ENCODE data around the gene PYGB.

PYGB gene

GRCh38 chr20:25269057-25269832 is 21.4 kb downstream of the PYGB start:
- Mint-ChIP-seq H3K4me1 (ENCODE audit: low read depth in 2 of 2) (peaks cover 0 to 5% of the 10 kb centered on the region in 2 donors), H3K27me3 (no peaks in the 10 kb centered on the region), H3K36me3 (ENCODE audit: insufficient read depth) (peaks cover 20% of the 10 kb centered on the region), H3K27ac (no peak overlapping the region), H3K9me3 (no peaks in the 10 kb centered on the region), H3K4me3 (no peak overlapping the region)
- ATAC-seq (replicated peaks) (no peak), DNase-seq (no peak)

DNA sequence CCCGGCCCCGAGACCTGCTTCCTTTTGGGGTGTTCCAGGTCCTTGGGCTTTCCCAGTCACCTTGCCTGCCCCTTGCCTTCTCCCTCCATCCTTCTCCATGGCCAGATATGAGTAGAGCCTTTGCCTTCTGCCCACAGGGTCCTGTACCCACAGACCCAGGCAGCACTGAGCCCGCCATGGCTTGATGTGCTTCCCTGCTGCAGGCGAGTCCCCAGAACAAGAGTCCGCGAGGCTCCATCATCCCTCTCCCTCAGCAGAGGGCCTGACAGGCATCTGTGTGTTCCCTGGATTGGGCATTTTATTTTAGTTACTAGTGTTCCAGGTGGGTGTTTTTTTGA is 21.9 kb downstream of the PYGB start:
- Mint-ChIP-seq H3K9me3 (no peaks in the 10 kb centered on the region), H3K27me3 (no peaks in the 10 kb centered on the region), H3K27ac (no peak overlapping the region), H3K4me3 (no peak overlapping the region), H3K4me1 (ENCODE audit: low read depth in 2 of 2) (peaks cover 0 to 5% of the 10 kb centered on the region in 2 donors), H3K36me3 (ENCODE audit: insufficient read depth) (peaks cover 23% of the 10 kb centered on the region)
- ATAC-seq (replicated peaks) (no peak), DNase-seq (no peak)

DNA sequence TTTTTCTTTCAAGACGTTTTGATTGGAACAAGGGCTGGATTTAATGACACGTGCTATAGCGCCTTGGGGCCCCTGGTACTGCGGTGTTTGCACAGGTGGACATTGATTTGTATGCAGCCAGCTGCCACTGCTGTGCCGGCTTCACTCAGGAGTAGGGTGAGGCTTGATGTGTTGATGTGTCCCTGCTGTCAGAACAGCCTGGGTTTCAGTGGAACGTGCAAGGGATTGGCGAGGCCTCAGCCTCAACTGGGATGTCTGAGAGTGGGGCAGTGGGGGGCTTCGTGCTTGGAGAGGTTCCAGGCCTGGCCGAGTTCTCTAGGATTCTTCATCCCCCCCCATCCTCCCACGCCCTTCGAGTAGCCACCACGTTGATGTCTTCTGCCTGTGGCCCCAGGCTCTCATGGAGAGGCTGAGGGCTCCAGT is 23.0 kb downstream of the PYGB start:
- H3K4me1 Mint-ChIP-seq (ENCODE audit: low read depth in 2 of 2) = peaks cover 3 to 11% of the 10 kb centered on the region in 2 donors
- DNase-seq (no peak), ATAC-seq (replicated peaks) (no peak)
- no peaks in the 10 kb centered on the region for H3K9me3 Mint-ChIP-seq
- peaks cover 27% of the 10 kb centered on the region for H3K36me3 Mint-ChIP-seq (ENCODE audit: insufficient read depth)
- H3K27ac Mint-ChIP-seq = no peak overlapping the region
- H3K4me3 Mint-ChIP-seq = no peak overlapping the region
- H3K27me3 Mint-ChIP-seq = no peaks in the 10 kb centered on the region

GRCh38 chr20:25271486-25272222 is 23.8 kb downstream of the PYGB start:
- Mint-ChIP-seq H3K27ac (no peak overlapping the region), H3K4me1 (ENCODE audit: low read depth in 2 of 2) (peaks cover 3 to 11% of the 10 kb centered on the region in 2 donors), H3K36me3 (ENCODE audit: insufficient read depth) (peaks cover 27% of the 10 kb centered on the region), H3K27me3 (no peaks in the 10 kb centered on the region), H3K9me3 (no peaks in the 10 kb centered on the region), H3K4me3 (no peak overlapping the region)
- no peak for DNase-seq
- no peak for ATAC-seq (replicated peaks)

DNA sequence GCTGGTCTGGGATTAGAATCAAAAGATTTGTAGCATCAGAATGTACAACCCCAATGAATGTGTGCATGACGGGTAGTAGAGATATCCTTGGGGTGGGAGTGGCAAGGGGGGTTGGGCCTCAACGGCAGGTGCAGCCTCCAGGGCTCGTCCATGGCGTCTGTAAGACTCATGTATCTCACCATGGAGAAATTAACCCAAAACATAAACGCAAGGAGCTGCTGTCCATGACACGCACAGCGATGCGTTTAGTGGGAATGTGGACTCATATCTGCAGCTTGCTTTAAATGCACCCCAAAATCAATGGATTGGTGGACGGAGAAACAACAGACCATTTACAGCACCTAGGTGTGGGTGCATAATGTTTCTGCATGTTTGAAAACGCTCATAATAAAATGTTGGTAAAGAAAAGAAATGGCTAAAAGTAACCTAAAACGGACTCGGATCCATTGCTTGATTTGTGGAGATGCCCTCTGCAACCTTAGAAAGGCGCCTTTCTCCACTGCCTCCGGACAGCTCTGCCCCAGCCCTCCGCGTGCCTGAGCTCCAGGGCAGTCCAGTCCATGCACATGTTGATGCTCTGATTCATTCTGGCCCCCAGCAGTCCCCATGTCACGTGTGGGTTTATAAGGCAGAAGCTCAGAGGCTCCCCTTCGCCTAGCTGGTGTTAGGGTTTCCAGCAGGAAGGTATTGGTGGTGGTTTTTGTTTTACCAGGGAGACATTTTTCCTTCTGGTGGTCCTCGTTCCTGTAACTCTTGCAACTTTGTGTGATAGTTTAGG is 24.5 kb downstream of the PYGB start:
- DNase-seq (no peak), ATAC-seq (replicated peaks) (no peak)
- Mint-ChIP-seq H3K4me3 (no peak overlapping the region), H3K27me3 (no peaks in the 10 kb centered on the region), H3K36me3 (ENCODE audit: insufficient read depth) (peaks cover 29% of the 10 kb centered on the region), H3K9me3 (no peaks in the 10 kb centered on the region), H3K27ac (no peak overlapping the region), H3K4me1 (ENCODE audit: low read depth in 2 of 2) (peaks cover 3 to 6% of the 10 kb centered on the region in 2 donors)

- H3K4me1 Mint-ChIP-seq (ENCODE audit: low read depth in 2 of 2) = peaks cover 3 to 6% of the 10 kb centered on the region in 2 donors
- H3K27me3 Mint-ChIP-seq = no peaks in the 10 kb centered on the region
- no peak overlapping the region for H3K27ac Mint-ChIP-seq
- H3K36me3 Mint-ChIP-seq (ENCODE audit: insufficient read depth) = peaks cover 29% of the 10 kb centered on the region
- no peak for ATAC-seq (replicated peaks)
- H3K4me3 Mint-ChIP-seq = no peak overlapping the region
- no peak for DNase-seq
- H3K9me3 Mint-ChIP-seq = no peaks in the 10 kb centered on the region
Observed at GRCh38 chr20:25273046-25273445, 25.2 kb downstream of the PYGB start.

GRCh38 chr20:25273541-25274358 is 25.9 kb downstream of the PYGB start:
- no peak overlapping the region for H3K4me3 Mint-ChIP-seq
- no peaks in the 10 kb centered on the region for H3K27me3 Mint-ChIP-seq
- no peaks in the 10 kb centered on the region for H3K9me3 Mint-ChIP-seq
- ATAC-seq (replicated peaks) (no peak), DNase-seq (no peak)
- no peak overlapping the region for H3K27ac Mint-ChIP-seq
- H3K36me3 Mint-ChIP-seq (ENCODE audit: insufficient read depth) = peaks cover 33% of the 10 kb centered on the region
- peaks cover 3 to 6% of the 10 kb centered on the region in 2 donors for H3K4me1 Mint-ChIP-seq (ENCODE audit: low read depth in 2 of 2)

DNA sequence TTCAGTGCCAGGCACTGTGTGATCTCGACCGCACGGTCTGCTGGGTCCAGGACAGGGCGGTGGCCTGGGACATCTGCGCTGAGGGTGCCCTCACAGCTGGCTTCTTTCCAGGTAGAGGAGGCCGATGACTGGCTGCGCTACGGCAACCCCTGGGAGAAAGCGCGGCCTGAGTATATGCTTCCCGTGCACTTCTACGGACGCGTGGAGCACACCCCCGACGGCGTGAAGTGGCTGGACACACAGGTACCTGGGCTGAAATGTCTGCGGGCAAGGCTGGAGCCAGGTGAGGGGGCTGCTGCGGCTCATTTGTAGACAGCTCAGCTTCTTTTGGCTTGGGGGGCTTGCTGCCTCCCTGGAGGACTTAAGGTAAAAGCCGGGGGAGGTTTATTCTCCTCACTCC is 26.6 kb downstream of the PYGB start:
- Mint-ChIP-seq H3K4me3 (no peak overlapping the region), H3K36me3 (ENCODE audit: insufficient read depth) (peaks cover 33% of the 10 kb centered on the region), H3K9me3 (no peaks in the 10 kb centered on the region), H3K27me3 (no peaks in the 10 kb centered on the region), H3K27ac (no peak overlapping the region), H3K4me1 (ENCODE audit: low read depth in 2 of 2) (peaks cover 3 to 6% of the 10 kb centered on the region in 2 donors)
- no peak for ATAC-seq (replicated peaks)
- no peak for DNase-seq

DNA sequence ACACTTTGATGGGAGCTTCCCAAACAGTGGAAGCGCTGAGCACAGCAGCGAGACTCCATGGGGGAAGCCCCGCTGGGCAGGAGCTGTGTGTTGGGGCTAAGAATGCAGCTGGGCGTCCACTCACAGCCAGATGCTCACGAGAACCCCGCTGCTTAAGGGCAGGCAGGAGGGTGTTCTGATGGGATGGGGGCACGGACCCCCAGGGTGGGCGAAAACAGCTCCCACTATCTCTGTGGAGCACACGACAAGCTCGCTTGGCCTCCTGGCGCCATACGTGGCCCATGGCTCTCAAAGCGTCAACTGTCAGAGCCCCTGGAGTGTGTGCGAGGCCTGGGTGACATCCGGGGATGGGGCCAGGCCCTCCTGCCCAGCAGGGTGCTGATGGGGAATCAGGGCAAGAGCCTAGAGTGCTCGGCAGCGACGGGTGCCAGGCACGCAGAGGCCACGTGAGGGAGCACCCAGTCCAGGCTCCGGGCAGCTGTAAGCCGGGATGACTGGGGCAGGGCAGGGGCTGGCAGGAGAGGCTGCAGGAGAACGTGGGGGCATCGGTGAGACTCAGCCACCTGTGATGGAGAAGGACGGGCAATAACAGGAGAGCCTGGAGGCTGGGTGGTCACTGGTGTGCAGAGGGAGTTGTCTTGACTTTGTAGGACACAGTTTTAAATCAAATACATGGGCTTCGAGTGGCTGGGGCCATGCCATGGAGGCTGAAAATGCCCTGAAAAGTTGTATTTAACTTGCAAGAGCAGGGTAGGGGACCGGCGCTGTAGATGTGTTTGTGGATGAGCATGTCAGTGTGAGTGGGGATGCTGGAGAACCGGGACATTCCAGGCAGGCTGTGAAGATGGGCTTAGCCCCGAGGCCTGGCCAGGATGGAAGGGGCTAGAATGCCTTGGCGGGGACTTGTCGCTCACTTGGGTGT is 27.3 kb downstream of the PYGB start:
- Mint-ChIP-seq H3K9me3 (no peaks in the 10 kb centered on the region), H3K36me3 (ENCODE audit: insufficient read depth) (peaks cover 32% of the 10 kb centered on the region), H3K27ac (peak overlapping the region in 1 of 2 donors; percentile 81), H3K27me3 (no peaks in the 10 kb centered on the region), H3K4me3 (no peak overlapping the region), H3K4me1 (ENCODE audit: low read depth in 2 of 2) (peaks cover 3 to 6% of the 10 kb centered on the region in 2 donors)
- DNase-seq = no peak
- ATAC-seq (replicated peaks) = no peak

DNA sequence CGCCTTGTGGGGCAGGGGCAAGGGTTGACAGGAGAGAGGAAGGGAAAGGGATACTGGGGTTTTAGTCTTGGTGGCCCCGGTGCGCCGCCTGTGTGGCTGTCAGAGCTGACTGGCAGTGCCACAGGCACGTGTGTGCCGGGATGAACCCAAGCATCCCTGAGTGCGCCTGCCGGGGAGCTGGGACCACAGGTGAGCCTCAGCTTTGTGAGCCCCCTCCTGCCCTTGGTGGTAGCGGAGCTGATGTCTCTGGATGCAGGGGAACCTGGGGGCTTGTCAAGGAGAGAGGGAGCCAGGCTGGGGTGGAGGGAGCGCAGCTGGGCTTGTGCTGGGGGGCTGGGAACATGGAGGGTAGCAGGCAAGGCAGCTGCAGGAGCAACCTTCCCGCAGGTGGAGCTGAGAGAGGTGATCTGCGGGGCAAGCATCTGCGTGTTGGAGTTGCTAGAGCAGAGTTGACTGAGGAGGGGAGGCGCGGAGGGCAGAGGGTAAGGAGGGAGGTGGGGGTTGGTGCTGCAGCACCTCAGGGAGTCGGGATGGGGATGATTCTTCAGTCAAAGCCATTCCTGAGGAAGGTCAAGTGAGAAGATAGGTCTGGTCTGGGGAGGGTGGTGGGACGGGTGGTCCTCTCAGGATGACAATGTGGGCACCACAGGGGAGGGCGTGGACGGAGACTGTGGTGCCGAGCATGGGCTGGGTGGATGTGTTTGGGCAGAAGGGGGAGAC is 28.1 kb downstream of the PYGB start:
- Mint-ChIP-seq H3K4me1 (ENCODE audit: low read depth in 2 of 2) (peaks cover 3 to 6% of the 10 kb centered on the region in 2 donors), H3K27ac (peak overlapping the region in 1 of 2 donors; percentile 81), H3K9me3 (no peaks in the 10 kb centered on the region), H3K36me3 (ENCODE audit: insufficient read depth) (peaks cover 29% of the 10 kb centered on the region), H3K4me3 (no peak overlapping the region), H3K27me3 (no peaks in the 10 kb centered on the region)
- ATAC-seq (replicated peaks) (no peak), DNase-seq (no peak)

GRCh38 chr20:25276533-25277050 is 28.7 kb downstream of the PYGB start:
- Mint-ChIP-seq H3K9me3 (no peaks in the 10 kb centered on the region), H3K27ac (peak overlapping the region in 1 of 2 donors; percentile 81), H3K27me3 (no peaks in the 10 kb centered on the region), H3K4me1 (ENCODE audit: low read depth in 2 of 2) (peaks cover 3 to 6% of the 10 kb centered on the region in 2 donors), H3K4me3 (no peak overlapping the region), H3K36me3 (ENCODE audit: insufficient read depth) (peaks cover 29% of the 10 kb centered on the region)
- DNase-seq = no peak
- ATAC-seq (replicated peaks) = no peak

Data from effector memory CD8-positive, alpha-beta T cell (primary cell).